H7 (cell line): ENCODE measurements around the gene NDUFA6. TPM values are rescaled to one million over a fixed set of nuclear protein-coding genes. Genes with fewer than 3 reads are reported as not detected.
A peak's percentile ranks its signal among the peaks of the same experiment; 100 is the strongest.
"Not testable (repeated sequence)": the region's sequence is repeated elsewhere in the genome, so short reads cannot be mapped to it uniquely, and the experiment has no call there.

Experiments used
- DNase-seq: peaks from one replicate; pipeline ENCODE4 v3.0.0; 2012
- H3K27me3 ChIP-seq: 2 replicates; pipeline ENCODE4 v1.6.0; 2011; ENCODE audit warnings: mild to moderate bottlenecking, low read length; ENCODE audit not compliant: control insufficient read depth, insufficient read depth
- H3K36me3 ChIP-seq: replicated peaks from 2 replicates; pipeline ENCODE4 v1.5.1; 2011; ENCODE audit warnings: low read length; ENCODE audit not compliant: control insufficient read depth, insufficient read depth
- H3K4me3 ChIP-seq: 2 replicates; pipeline ENCODE4 v1.5.1; 2011; ENCODE audit warnings: low read depth, mild to moderate bottlenecking, control low read depth, low read length, moderate library complexity; ENCODE audit not compliant: insufficient read depth
- total RNA-seq: library from RNA; depleted of rRNA; stranded (reverse); fragments of >200 nt; shearing (Covaris generic); gene quantifications from 2 replicates; pipeline ENCODE4 v1.2.3, GENCODE V29; 2014

NDUFA6 gene
- total RNA-seq, 1 experiment from 2014 or later: 65.0 TPM

DNA sequence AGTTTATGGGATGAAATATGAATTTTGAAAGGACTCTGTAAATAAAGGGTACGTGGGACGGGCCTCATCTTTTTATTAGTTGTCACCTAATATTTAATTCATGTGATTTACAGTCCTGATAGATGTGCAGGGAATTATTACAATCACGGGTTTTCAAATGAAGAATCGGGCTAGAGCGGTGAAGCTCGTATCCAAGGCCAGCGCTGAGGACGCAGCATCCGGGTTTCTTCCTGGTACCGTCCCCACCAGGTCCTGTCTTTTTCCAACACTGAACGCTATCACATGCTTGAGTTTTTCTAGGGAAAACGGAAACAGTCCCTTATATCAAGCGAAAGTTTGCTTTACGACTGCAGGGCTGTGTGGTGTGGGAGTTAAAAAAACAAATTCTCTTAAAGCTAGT is 10.3 kb downstream of the NDUFA6 start:
- DNase-seq: no peak
- Histone ChIP-seq H3K36me3 (peaks cover 2% of the 10 kb centered on the region), H3K27me3 (no peaks in the 10 kb centered on the region), H3K4me3 (peak overlapping the region; percentile 72)

DNA sequence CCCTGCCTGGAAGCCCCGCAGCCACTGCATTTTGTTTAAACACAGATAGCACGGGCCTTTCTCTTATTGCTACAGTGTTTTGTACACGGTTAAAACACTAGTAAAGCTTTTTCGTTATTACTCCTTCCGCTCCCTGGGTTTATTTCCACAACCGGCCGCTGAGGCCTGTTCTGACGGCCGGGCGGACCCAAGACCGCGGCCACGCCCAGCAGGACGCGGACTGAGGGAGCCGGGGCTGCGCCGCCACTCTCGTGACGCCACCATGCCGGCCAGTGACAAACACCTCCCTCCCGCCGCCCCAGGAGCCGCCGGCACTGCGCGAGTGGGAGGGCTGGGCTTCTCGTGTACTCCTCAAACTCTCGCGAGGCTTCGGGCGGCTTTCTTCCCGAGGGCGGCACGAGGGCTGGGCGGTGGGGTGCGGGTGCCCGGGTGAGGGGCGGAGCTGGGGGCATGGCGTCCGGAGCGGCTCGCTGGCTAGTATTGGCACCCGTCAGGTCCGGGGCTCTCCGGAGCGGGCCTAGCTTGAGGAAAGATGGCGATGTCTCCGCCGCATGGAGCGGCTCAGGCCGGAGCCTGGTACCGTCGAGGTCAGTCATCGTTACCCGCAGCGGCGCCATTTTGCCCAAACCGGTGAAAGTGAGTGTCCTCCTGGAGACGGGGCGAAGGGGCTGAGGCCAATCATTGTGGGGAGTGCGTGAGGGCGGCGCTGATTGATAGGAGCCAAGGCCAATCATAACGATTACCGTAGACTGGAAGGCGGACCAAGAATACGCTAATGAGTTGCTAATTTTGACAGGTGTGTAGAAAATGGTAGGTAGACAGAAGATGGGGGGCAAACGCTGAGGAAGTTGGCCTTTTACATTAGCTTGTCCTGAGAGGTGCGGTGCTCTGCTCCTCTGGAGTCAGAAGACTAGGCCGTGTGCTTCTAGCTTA is 11.0 kb downstream of the NDUFA6 start, which contains the start of gene SMDT1:
TSS of gene SMDT1 (plus strand) at position 382 of the 933 bp plus-strand sequence. CDS start at position 451, 69 bp downstream.
- H3K4me3 ChIP-seq: peak within 1 kb of the TSS; percentile 72
- DNase-seq: peak; percentile 99
- peaks cover 1% of the 10 kb centered on the region for H3K36me3 ChIP-seq
- no peaks in the 10 kb centered on the region for H3K27me3 ChIP-seq

DNA sequence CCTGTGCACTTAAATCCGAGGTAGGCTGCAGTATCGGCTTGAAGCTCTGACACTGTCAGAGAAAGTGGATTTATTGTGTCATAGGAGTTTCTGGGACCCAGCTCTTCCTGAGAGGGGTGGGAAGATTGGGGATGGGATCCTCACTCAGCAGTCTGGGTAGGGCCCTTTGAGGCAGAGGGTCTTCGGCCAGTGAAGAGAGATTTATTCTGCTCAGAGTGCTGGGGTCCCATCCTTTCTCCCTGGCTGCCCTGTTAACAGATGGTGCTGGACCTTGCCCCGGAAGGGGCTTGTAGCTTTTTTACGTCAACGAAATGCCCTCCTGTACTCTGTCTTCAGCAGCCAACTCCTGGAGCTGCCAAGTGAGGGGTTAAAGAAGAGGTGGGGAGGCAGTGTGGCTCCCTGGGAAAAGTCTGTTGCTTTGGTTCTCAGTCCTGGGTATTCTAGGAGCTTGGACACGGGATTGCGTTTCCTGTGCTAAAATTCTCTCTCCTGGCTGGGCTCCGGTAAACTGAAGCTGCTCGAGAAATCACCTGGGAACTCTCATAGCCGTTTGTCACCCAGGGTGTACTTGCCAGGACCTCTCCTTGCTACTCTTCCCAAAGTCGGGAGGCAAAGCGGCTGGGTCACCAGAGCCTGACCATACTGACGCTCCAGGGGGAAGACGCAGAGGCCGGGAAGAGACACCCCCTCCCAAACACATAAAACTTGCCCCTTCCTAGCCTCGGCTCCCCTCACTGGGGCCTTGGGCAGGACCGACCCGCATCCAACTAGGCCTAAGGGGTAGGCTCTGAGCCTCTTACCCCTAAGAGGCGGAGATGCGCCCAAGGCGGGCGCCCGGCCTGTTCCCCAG is 11.9 kb downstream of the NDUFA6 start:
- Histone ChIP-seq H3K27me3 (peaks cover 6% of the 10 kb centered on the region), H3K36me3 (peaks cover 1% of the 10 kb centered on the region), H3K4me3 (peak overlapping the region; percentile 72)
- no peak for DNase-seq

DNA sequence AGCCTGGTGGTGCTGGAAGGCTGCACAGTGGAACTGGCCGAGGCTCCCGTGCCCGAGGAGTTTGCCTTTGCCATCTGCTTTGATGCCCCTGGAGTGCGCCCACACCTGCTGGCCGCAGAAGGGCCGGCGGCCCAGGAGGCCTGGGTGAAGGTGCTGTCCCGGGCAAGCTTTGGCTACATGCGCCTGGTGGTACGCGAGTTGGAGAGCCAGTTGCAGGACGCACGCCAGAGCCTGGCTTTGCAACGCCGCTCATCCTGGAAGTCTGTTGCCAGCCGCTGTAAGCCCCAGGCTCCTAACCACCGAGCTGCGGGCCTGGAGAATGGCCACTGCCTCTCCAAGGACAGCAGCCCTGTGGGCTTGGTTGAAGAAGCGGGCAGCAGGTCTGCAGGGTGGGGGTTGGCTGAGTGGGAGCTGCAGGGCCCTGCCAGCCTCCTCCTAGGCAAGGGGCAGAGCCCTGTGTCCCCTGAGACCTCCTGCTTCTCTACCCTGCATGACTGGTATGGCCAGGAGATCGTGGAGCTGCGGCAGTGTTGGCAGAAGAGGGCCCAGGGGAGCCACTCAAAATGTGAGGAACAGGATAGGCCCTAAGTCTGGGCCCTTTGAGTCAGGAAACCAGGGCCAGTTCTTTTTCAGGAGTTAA is 13.0 kb downstream of the NDUFA6 start:
- H3K36me3 ChIP-seq: peaks cover 1% of the 10 kb centered on the region
- peaks cover 12% of the 10 kb centered on the region for H3K27me3 ChIP-seq
- no peak overlapping the region for H3K4me3 ChIP-seq
- peak; percentile 47 for DNase-seq

DNA sequence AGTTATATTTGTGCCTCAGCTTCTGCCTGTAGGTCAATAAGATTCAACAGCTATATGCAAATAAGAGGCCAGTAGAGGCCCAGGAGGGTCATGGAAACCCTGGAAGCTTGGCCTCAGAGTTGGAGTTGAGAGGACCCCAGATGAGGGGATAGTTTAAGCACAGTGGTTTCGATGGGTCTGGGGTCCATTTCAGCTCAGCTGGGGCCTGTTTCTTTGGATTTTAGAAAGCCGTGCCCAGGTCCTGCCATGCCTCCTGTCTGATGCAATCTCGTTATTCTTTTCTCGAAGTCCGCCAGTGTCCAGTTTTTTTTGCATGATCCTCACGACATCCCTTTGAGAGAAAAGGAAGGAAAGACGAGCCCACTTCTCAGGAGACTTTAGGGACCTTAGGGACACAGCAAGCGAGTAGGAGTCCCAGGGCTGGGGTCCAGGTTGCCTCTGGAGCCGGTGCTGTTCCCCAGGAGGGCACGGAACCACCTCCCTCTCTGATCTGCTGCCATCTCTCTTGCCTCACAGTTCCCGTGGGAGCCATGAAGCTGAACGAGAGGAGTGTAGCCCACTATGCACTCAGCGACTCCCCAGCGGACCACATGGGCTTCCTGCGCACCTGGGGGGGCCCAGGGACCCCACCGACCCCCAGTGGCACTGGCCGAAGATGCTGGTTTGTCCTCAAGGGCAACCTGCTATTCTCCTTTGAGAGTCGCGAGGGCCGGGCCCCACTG is 13.6 kb downstream of the NDUFA6 start:
- DNase-seq: no peak
- peaks cover 1% of the 10 kb centered on the region for H3K36me3 ChIP-seq
- H3K4me3 ChIP-seq: no peak overlapping the region
- H3K27me3 ChIP-seq: peaks cover 12% of the 10 kb centered on the region

DNA sequence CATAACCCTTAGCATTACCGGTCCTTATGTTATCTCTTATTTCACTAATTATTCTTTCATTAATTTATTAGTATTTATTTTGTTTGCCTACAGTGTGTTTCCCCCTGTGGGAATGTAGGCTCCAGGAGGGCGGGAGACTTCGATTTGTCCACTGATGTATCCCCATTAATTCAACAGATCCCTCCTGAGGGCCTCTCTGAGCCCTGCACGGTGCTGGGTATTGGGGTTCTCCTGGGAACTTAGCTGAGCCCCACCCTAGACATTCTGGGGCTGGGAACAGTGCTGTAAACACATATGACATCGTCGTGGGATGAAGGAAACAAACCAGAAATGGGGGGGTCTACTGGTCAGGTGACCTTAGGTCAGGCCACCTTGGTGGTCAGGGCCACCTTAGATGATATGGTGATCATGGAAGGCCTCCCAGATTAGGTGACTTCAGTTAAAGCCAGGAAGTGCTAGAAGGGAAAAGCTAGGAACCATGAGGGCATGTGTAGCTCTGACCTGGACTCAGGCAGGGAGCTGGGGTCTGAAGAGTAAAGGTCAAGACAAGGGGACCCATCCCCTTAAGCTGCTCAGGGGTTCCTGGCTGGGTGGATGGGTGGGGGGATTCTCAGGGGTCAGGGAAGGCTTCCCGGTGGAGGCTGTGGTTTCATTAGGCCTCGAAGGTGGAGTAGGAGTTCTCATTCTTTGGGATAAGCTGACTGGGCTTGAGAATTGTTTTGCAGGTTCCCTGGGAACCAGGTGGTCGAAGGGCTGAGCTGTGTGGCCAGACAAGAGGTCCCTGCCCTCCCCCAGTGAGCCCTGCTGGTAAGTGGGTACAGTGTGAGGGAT is 15.5 kb downstream of the NDUFA6 start:
- DNase-seq: no peak
- Histone ChIP-seq H3K4me3 (no peak overlapping the region), H3K27me3 (peaks cover 12% of the 10 kb centered on the region), H3K36me3 (peaks cover 1% of the 10 kb centered on the region)

DNA sequence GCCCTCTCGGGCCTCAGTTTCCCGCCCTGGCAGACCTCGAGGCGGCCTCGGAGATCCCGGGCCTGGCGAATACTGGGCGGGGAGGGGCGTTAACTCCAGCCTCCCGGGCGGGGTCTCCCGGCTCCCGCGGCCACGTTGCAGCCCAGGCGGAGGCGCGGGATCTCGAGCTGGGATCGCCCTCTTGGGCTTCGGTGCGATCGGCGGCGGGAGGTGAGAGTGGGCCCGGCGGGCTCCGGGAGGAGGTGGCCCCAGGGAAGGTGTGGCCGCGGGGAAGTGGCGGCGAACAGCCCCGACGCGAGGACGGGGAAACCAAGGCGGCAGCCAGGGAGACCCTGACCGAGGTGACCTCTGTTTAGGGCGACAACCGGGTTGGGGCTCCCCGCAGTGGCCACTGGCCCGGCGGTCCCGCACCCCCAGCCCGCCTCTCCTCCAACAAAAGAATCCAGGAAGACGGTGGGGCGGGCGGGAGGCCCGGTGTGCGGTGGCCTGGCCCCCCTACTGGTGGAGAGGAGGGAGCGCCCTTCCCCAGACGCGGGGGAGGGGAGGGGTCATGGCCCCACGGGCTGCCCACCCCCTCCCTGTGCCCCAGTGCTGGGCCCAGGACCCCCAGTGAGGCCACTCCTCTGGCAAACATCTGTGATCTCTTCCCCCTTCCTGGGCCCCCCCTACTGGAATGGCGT is 16.3 kb downstream of the NDUFA6 start, which contains the start of gene PHETA2:
TSS of gene PHETA2 (plus strand) at position 117 of the 680 bp plus-strand sequence. CDS start 3,046 bp downstream, outside the sequence.
- peak within 1 kb of the TSS; percentile 59 for H3K4me3 ChIP-seq
- DNase-seq: peak; percentile 80
- peaks cover 12% of the 10 kb centered on the region for H3K27me3 ChIP-seq
- peaks cover 1% of the 10 kb centered on the region for H3K36me3 ChIP-seq

DNA sequence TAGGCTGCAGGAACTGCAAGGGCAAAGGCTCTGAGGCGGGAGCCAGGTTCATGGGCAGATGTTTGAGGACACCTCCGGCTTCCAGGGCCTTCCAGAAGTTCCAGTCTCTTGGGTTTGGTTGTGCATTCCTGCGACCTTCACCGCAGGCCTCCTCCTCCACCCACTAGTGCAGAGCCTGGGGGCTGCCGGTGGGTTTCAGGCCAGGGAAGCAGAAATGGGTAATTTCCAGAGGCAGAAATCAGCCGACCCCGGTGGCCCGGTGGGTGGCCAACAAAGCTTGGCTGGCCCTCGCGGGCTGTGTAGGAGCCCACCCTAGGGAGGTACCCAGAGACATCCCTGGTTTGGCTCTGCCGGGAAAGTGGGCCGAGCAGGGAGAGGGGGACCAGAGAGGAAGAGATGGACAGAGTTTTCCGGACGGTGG is 16.9 kb downstream of the NDUFA6 start:
- Histone ChIP-seq H3K27me3 (peaks cover 12% of the 10 kb centered on the region), H3K4me3 (peak overlapping the region; percentile 59), H3K36me3 (peaks cover 1% of the 10 kb centered on the region)
- peak; percentile 60 for DNase-seq

DNA sequence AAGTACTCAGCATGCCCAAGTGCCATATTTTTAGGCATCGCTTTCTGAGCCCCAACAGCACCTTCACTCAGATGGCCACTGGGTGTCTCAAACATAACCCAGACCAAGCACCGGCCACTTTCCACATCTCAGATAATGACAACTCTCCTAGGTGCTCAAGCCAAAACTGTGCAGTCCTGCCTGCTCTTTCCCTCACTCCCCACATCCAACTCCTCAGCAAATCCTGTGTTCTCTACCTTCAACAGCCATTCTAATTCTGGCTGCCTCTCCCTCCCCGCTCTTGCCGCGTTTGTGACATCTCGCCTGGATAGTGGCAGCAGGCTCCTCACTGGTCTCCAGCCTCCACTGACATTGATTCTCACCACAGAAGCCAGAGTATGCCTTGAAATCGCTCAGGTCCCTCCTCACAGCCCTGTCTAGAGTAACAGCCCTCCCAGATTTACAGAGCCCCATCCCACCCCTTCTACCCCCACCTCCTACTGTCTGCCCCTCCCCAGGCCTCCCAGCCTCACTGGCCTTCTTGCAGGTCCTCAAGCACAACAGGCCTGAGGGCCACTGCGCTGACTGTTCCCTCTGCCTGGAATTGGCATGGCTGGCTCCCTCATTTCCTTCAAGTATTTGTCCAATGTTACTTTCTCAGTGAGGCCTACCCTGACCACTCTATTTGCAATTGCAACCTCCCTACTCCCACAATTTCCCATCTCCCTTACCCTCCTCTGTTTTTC is 17.8 kb downstream of the NDUFA6 start:
- peaks cover 12% of the 10 kb centered on the region for H3K27me3 ChIP-seq
- H3K36me3 ChIP-seq: peaks cover 4% of the 10 kb centered on the region
- DNase-seq: no peak
- no peak overlapping the region for H3K4me3 ChIP-seq

DNA sequence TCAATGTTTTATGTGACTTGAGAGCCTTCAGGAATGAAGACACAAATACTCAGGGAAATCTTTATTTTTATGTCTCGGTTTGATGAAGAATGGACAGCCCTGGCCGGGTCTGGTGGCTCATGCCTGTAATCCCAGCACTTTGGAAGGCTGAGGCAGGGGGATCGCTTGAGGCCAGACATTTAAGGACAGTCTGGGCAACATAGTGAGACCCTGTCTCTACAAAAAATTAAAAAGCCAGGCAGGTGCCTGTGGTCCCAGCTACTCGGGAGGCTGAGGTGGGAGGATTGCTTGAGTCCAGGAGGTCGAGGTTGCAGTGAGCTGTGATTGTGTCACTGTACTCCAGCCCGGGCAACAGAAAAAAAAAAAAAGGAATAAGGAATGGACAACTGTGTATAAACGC is 19.1 kb downstream of the NDUFA6 start:
- not testable (repeated sequence) for H3K4me3 ChIP-seq

DNA sequence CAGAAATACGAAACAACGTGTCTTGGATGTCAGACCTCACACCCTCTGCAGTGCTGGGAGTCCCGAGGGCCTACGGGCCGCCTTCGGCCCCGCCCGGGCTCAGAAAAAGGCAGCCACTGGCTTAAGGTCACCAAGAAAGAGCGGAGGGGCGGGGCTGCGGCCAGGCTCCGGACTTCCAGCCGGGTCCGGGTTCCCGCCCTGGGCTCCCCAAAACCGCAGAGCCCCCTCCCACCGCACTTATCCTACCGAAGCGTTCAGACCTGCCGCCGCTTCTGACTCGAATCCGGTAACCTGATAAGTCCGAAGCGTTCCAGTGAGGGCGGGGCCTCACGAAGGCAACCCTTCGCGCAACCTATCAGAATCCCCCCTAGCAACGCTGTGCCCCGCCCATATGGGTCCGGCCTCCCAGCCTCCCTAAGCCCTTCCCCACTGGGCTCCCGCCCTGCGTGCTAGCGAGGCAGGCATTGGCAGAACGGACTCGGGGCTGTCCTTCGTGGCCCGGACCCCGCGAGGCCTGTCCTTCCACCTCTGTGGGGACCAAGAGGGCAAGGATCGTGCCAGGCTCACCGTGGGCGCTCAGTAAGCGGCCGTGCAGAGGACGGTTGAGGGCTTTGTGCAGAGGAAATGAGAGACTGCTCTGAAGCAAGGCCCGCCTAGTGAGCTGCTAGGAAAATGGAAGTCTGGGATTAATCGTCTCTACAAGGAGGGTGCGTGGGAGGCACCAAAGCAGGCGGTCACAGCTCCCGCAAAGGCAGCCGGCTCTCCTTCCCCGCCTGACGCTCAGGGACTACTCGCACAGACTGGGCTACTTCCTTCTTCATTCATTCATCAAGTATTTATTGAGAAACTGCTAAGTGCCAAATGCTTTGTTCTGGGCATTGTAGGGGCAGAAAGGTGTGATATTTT is 19.8 kb downstream of the NDUFA6 start, which contains the start of gene NAGA:
TSS of gene NAGA (minus strand) at position 296 of the 906 bp plus-strand sequence. CDS start 515 bp downstream, outside the sequence.
- peak within 1 kb of the TSS; percentile 65 for H3K4me3 ChIP-seq
- H3K27me3 ChIP-seq: peaks cover 12% of the 10 kb centered on the region
- H3K36me3 ChIP-seq: peaks cover 4% of the 10 kb centered on the region
- peak; percentile 99 for DNase-seq

More for the DNA sequence above, 19.1 kb downstream of the NDUFA6 start:
- H3K36me3 ChIP-seq, DNase-seq: not testable (repeated sequence)
- peaks cover 12% of the 10 kb centered on the region for H3K27me3 ChIP-seq
